CD4-positive, CD25-positive, alpha-beta regulatory T cell (primary cell): ENCODE measurements around the gene JPH3. TPM values are rescaled to one million over a fixed set of nuclear protein-coding genes. Genes with fewer than 3 reads are reported as not detected.
"Not testable (repeated sequence)": the region's sequence is repeated elsewhere in the genome, so short reads cannot be mapped to it uniquely, and the experiment has no call there.

ENCODE experiments used
- ATAC-seq, 2 donors: fragments of 150-1000 bp; cut with Tn5 transposase; one replicate each; pipeline ENCODE4 v1.10.0; 2021; ENCODE audit warnings: low read depth in 2 of 2, moderate number of reproducible peaks in 2 of 2, moderate library complexity in 1 of 2
- DNase-seq, 3 donors: peaks; one replicate each; pipeline versions ENCODE4 v3.0.0 to v3.0.0-alpha.2; 2012 to 2022; ENCODE audit warnings: mixed read lengths in 1 of 3
- H3K27ac ChIP-seq: one replicate; pipeline ENCODE4 v1.7.0; 2013; ENCODE audit warnings: mild to moderate bottlenecking, low read length; ENCODE audit not compliant: insufficient read depth, poor library complexity, severe bottlenecking
- H3K27me3 ChIP-seq: one replicate; pipeline ENCODE4 v1.7.0; 2013; ENCODE audit warnings: low read length; ENCODE audit not compliant: control insufficient read depth, insufficient read depth
- H3K36me3 ChIP-seq: one replicate; pipeline ENCODE4 v1.7.0; 2013; ENCODE audit warnings: mild to moderate bottlenecking, low read length, moderate library complexity; ENCODE audit not compliant: control insufficient read depth, insufficient read depth
- H3K4me1 ChIP-seq: 2 replicates; pipeline ENCODE4 v1.7.0; 2013; ENCODE audit warnings: mild to moderate bottlenecking, low read length; ENCODE audit not compliant: insufficient read depth, control insufficient read depth, poor library complexity, severe bottlenecking
- H3K4me3 ChIP-seq: one replicate; pipeline ENCODE4 v1.7.0; 2013; ENCODE audit warnings: low read depth, mild to moderate bottlenecking, low read length, moderate library complexity
- H3K9me3 ChIP-seq, 2 experiments: 1 replicate in 1 of 2; 2 replicates in 1 of 2; pipeline ENCODE4 v1.7.0; 2013; ENCODE audit warnings: low read length in 2 of 2, mild to moderate bottlenecking in 1 of 2, moderate library complexity in 1 of 2; ENCODE audit not compliant: control insufficient read depth in 2 of 2
- H3K27ac Mint-ChIP-seq, 3 donors: one replicate each; pipeline ENCODE4 v1.8.0; 2020 to 2022; ENCODE audit warnings: mild to moderate bottlenecking in 3 of 3, mixed read lengths in 3 of 3, moderate library complexity in 2 of 3
- H3K27me3 Mint-ChIP-seq: one replicate; pipeline ENCODE4 v1.8.0; 2022; ENCODE audit warnings: mild to moderate bottlenecking, mixed read lengths
- H3K36me3 Mint-ChIP-seq: one replicate; pipeline ENCODE4 v1.8.0; 2020; ENCODE audit warnings: mixed read lengths
- H3K4me1 Mint-ChIP-seq, 4 donors: one replicate each; pipeline ENCODE4 v1.8.0; 2020 to 2022; ENCODE audit warnings: mixed read lengths in 4 of 4, mild to moderate bottlenecking in 1 of 4
- H3K4me3 Mint-ChIP-seq, 4 donors: one replicate each; pipeline ENCODE4 v1.8.0; 2020 to 2022; ENCODE audit warnings: mild to moderate bottlenecking in 4 of 4, mixed read lengths in 4 of 4, moderate library complexity in 3 of 4
- H3K9me3 Mint-ChIP-seq, 7 donors: one replicate each; pipeline ENCODE4 v1.8.0; 2020 to 2022; ENCODE audit warnings: mixed read lengths in 7 of 7, mild to moderate bottlenecking in 3 of 7, moderate library complexity in 2 of 7
- polyA plus RNA-seq, 4 donors: library from polyadenylated mRNA; unstranded; fragments of 300-500 nt; fragmentation: Illumina TruSeq; gene quantifications; one replicate each; pipeline ENCODE4 v1.2.3, GENCODE V29; 2021
- total RNA-seq: library from RNA; stranded (reverse); gene quantifications from one replicate; pipeline ENCODE4 v1.2.3, GENCODE V29; 2022

JPH3 gene
- total and polyA plus RNA-seq, 5 donors from 2014 or later = not detected

GRCh38 chr16:87712184-87712762 is 110.0 kb downstream of the JPH3 start:
- Histone ChIP-seq H3K4me1 (peaks cover 18% of the 10 kb centered on the region), H3K36me3 (peaks cover 64% of the 10 kb centered on the region), H3K27me3 (no peaks in the 10 kb centered on the region), H3K4me3 (no peak overlapping the region), H3K9me3 (no peaks in the 10 kb centered on the region), H3K27ac (no peak overlapping the region)
- ATAC-seq = no peak
- Mint-ChIP-seq H3K4me3 (no peak overlapping the region), H3K27ac (peak overlapping the region in 2 of 3 donors; percentile 35 to 91), H3K9me3 (no peaks in the 10 kb centered on the region), H3K27me3 (no peaks in the 10 kb centered on the region), H3K4me1 (peaks cover 4 to 39% (median 18%) of the 10 kb centered on the region in 4 donors), H3K36me3 (peaks cover 34% of the 10 kb centered on the region)
- no peak for DNase-seq

GRCh38 chr16:87713451-87714229 is 111.3 kb downstream of the JPH3 start:
- peak overlapping the region; percentile 88 to 98 (median 91) for H3K27ac Mint-ChIP-seq
- Histone ChIP-seq H3K27ac (peak overlapping the region; percentile 64), H3K4me3 (no peak overlapping the region), H3K27me3 (no peaks in the 10 kb centered on the region), H3K36me3 (peaks cover 59% of the 10 kb centered on the region), H3K9me3 (no peaks in the 10 kb centered on the region), H3K4me1 (peaks cover 18% of the 10 kb centered on the region)
- peak overlapping the region in 3 of 4 donors; percentile 41 to 77 (median 61) for H3K4me3 Mint-ChIP-seq
- no peaks in the 10 kb centered on the region for H3K9me3 Mint-ChIP-seq
- no peaks in the 10 kb centered on the region for H3K27me3 Mint-ChIP-seq
- DNase-seq = peak in 2 of 3 donors; percentile 49 to 93
- peaks cover 33% of the 10 kb centered on the region for H3K36me3 Mint-ChIP-seq
- H3K4me1 Mint-ChIP-seq = peaks cover 4 to 44% (median 18%) of the 10 kb centered on the region in 4 donors
- ATAC-seq = peak; percentile 94 to 95

- Histone ChIP-seq H3K9me3 (no peaks in the 10 kb centered on the region), H3K4me1 (peaks cover 18% of the 10 kb centered on the region), H3K4me3 (no peak overlapping the region), H3K27ac (no peak overlapping the region), H3K27me3 (no peaks in the 10 kb centered on the region), H3K36me3 (peaks cover 50% of the 10 kb centered on the region)
- ATAC-seq (no peak), DNase-seq (no peak)
- Mint-ChIP-seq H3K27me3 (no peaks in the 10 kb centered on the region), H3K4me1 (peaks cover 4 to 47% (median 18%) of the 10 kb centered on the region in 4 donors), H3K36me3 (peaks cover 40% of the 10 kb centered on the region), H3K9me3 (no peaks in the 10 kb centered on the region), H3K4me3 (no peak overlapping the region), H3K27ac (peak overlapping the region; percentile 76 to 97 (median 82))
Observed at GRCh38 chr16:87715231-87715630, 112.9 kb downstream of the JPH3 start.

- peaks cover 48% of the 10 kb centered on the region for H3K36me3 ChIP-seq
- Mint-ChIP-seq H3K9me3 (no peaks in the 10 kb centered on the region), H3K36me3 (peaks cover 38% of the 10 kb centered on the region), H3K4me1 (peaks cover 4 to 47% (median 18%) of the 10 kb centered on the region in 4 donors), H3K4me3 (no peak overlapping the region), H3K27ac (peak overlapping the region; percentile 76 to 97 (median 82)), H3K27me3 (no peaks in the 10 kb centered on the region)
- no peaks in the 10 kb centered on the region for H3K27me3 ChIP-seq
- DNase-seq (no peak), ATAC-seq (no peak)
- H3K4me3 ChIP-seq = no peak overlapping the region
- peaks cover 18% of the 10 kb centered on the region for H3K4me1 ChIP-seq
- H3K9me3 ChIP-seq = no peaks in the 10 kb centered on the region
- no peak overlapping the region for H3K27ac ChIP-seq
Observed at GRCh38 chr16:87715658-87716057, 113.3 kb downstream of the JPH3 start.

GRCh38 chr16:87718831-87719230 is 116.5 kb downstream of the JPH3 start:
- H3K4me1 ChIP-seq, H3K9me3 Mint-ChIP-seq, H3K27me3 ChIP-seq, H3K27me3 Mint-ChIP-seq, H3K4me3 ChIP-seq, DNase-seq, H3K9me3 ChIP-seq, H3K4me3 Mint-ChIP-seq, H3K27ac ChIP-seq, ATAC-seq: not testable (repeated sequence)
- Mint-ChIP-seq H3K4me1 (peaks cover 0 to 34% (median 11%) of the 10 kb centered on the region in 4 donors), H3K36me3 (peaks cover 51% of the 10 kb centered on the region), H3K27ac (peak overlapping the region in 1 of 3 donors; percentile 80)
- peaks cover 52% of the 10 kb centered on the region for H3K36me3 ChIP-seq

GRCh38 chr16:87720446-87720845 is 118.1 kb downstream of the JPH3 start:
- H3K9me3 Mint-ChIP-seq = no peaks in the 10 kb centered on the region
- H3K4me3 Mint-ChIP-seq = no peak overlapping the region
- Histone ChIP-seq H3K27ac (no peak overlapping the region), H3K36me3 (peaks cover 47% of the 10 kb centered on the region), H3K4me3 (no peak overlapping the region), H3K9me3 (no peaks in the 10 kb centered on the region), H3K4me1 (no peaks in the 10 kb centered on the region), H3K27me3 (no peaks in the 10 kb centered on the region)
- no peak for DNase-seq
- H3K36me3 Mint-ChIP-seq = peaks cover 52% of the 10 kb centered on the region
- ATAC-seq = no peak
- H3K4me1 Mint-ChIP-seq = peaks cover 2 to 22% (median 3%) of the 10 kb centered on the region in 4 donors
- H3K27ac Mint-ChIP-seq = no peak overlapping the region
- H3K27me3 Mint-ChIP-seq = no peaks in the 10 kb centered on the region

GRCh38 chr16:87721622-87722585 is 119.6 kb downstream of the JPH3 start:
- H3K27ac ChIP-seq = no peak overlapping the region

More at GRCh38 chr16:87721622-87722585, 119.6 kb downstream of the JPH3 start:
- peaks cover 51% of the 10 kb centered on the region for H3K36me3 Mint-ChIP-seq
- Histone ChIP-seq H3K36me3 (peaks cover 50% of the 10 kb centered on the region), H3K9me3 (no peaks in the 10 kb centered on the region), H3K4me3 (no peak overlapping the region), H3K27me3 (no peaks in the 10 kb centered on the region), H3K4me1 (no peaks in the 10 kb centered on the region)
- H3K4me3 Mint-ChIP-seq = no peak overlapping the region
- ATAC-seq = no peak
- DNase-seq = no peak
- H3K9me3 Mint-ChIP-seq = no peaks in the 10 kb centered on the region
- no peaks in the 10 kb centered on the region for H3K27me3 Mint-ChIP-seq
- peak overlapping the region in 1 of 3 donors; percentile 59 for H3K27ac Mint-ChIP-seq
- peaks cover 0 to 19% (median 3%) of the 10 kb centered on the region in 4 donors for H3K4me1 Mint-ChIP-seq
